ENCODE measurements around the gene CATSPERZ. TPM values are rescaled to one million over a fixed set of nuclear protein-coding genes. Genes with fewer than 3 reads are reported as not detected.

Gene CATSPERZ
- total and polyA plus RNA-seq, 9 of the 15 experiments (the other 6 are each of a cell fraction or from before 2014, with no cell fraction given), result 0.86 to 8.5 (median 3.5) TPM

- ChIA-PET CTCF (ENCODE audit: low intra/inter-chr PET ratio) (no interaction called here), POLR2A (interaction anchor here (0.6 to 1.6 kb wide), 10 partner anchors 8 to 380 kb away, joined by 3 to 5 read pairs (median 3); no protein-coding TSS in a partner anchor)
- no peak for ATAC-seq
- peaks cover 22% of the 10 kb centered on the region; the same call in 1 of the 3 replicates for H3K36me3 ChIP-seq (ENCODE audit: control insufficient read depth, insufficient read depth, low read length)
- H3K4me2 ChIP-seq (ENCODE audit: insufficient read depth, low read length), result no peak overlapping the region
- BruUV-seq (replicated peaks), result no TSS peak
- in situ Hi-C loops (cut with MboI) (no loop called here), intact Hi-C loops (cut with micrococcal nuclease) (no loop called here)
- no peak overlapping the region for H3K4me3 ChIP-seq
- no peaks in the 10 kb centered on the region for H3K9me3 ChIP-seq (replicated peaks; ENCODE audit: control insufficient read depth, insufficient read depth, low read depth, low read length)
- no peaks in the 10 kb centered on the region for H3K79me2 ChIP-seq (ENCODE audit: control insufficient read depth, insufficient read depth, low read length)
- no peak overlapping the region for H3K27ac ChIP-seq (ENCODE audit: extremely low read depth, low read depth, low read length)
- H3K9me1 ChIP-seq (ENCODE audit: control insufficient read depth, insufficient read depth, low read length), result no peaks in the 10 kb centered on the region
- H3K27me3 ChIP-seq (ENCODE audit: control insufficient read depth in 2 of 2, insufficient read depth in 2 of 2, low read length in 2 of 2), result no peaks in the 10 kb centered on the region
- H3K4me1 ChIP-seq (replicated peaks in 1 of 2; ENCODE audit: control insufficient read depth in 2 of 2, insufficient read depth in 2 of 2, low read length in 2 of 2), result peaks cover 2 to 28% of the 10 kb centered on the region in 2 experiments; a peak in 4 of 5 replicates
- H3K9ac ChIP-seq (ENCODE audit: insufficient read depth in 1 of 2, low read depth in 2 of 2, low read length in 2 of 2), result no peak overlapping the region
- 89% methylated on average over 9 of the region's 11 CpGs for WGBS (ENCODE audit: insufficient coverage, low coverage, missing lambda C conversion rate)
- DNase-seq (ENCODE audit: extremely low read depth in 1 of 4, low spot score in 3 of 4), result no peak
- peak; percentile 73 for FAIRE-seq
- no peaks in the 10 kb centered on the region for H4K20me1 ChIP-seq (replicated peaks; ENCODE audit: control insufficient read depth, insufficient read depth, low read length)
- no peak overlapping the region for H2AFZ ChIP-seq (ENCODE audit: low read depth, low read length)
- TF ChIP-seq ZNF512 (tag; IDR thresholded peaks at IDR 0.05) (no peak), ZNF232 (CRISPR knock-in tag; IDR thresholded peaks at IDR 0.05) (no peak), CREB3L1 (IDR thresholded peaks at IDR 0.05; ENCODE audit: borderline replicate concordance, low read depth) (no peak), CTCF (IDR thresholded peaks at IDR 0.05 in 2 of 3, conservative IDR thresholded peaks at IDR 0.05 in 1 of 3; ENCODE audit: insufficient read depth in 2 of 3, low read depth in 1 of 3, low read length in 3 of 3) (no peak), SRSF7 (optimal IDR thresholded peaks at IDR 0.05; ENCODE audit: low read depth, low read length) (no peak), ARID2 (IDR thresholded peaks at IDR 0.05) (no peak), THRB (CRISPR knock-in tag; conservative IDR thresholded peaks at IDR 0.05) (no peak), KDM1A (IDR thresholded peaks at IDR 0.05) (no peak), KDM4B (IDR thresholded peaks at IDR 0.05; ENCODE audit: borderline replicate concordance in 2 of 2, low read depth in 1 of 2) (no peak), MTA2 (IDR thresholded peaks at IDR 0.05; ENCODE audit: low read depth) (no peak), PRMT5 (CRISPR knock-in tag; IDR thresholded peaks at IDR 0.05) (no peak), ETV6 (IDR thresholded peaks at IDR 0.05; ENCODE audit: borderline replicate concordance in 1 of 2, low read depth in 2 of 2, low read length in 1 of 2) (no peak), ETV6 (CRISPR knock-in tag; IDR thresholded peaks at IDR 0.05; ENCODE audit: borderline replicate concordance) (no peak), KAT8 (IDR thresholded peaks at IDR 0.05; ENCODE audit: low read depth) (no peak), MXI1 (IDR thresholded peaks at IDR 0.05; ENCODE audit: low read depth, low read length) (no peak)
These were observed 24.7 kb downstream of the CATSPERZ start for GRCh38 chr11:64324692-64325469.
